GM18508 (cell line): ENCODE results near the gene LEFTY1.
A peak's percentile ranks its signal among the peaks of the same experiment; 100 is the strongest.
"Not testable (repeated sequence)": the region's sequence is repeated elsewhere in the genome, so short reads cannot be mapped to it uniquely, and the experiment has no call there.

Experiments
- ATAC-seq: cut with Tn5 transposase; IDR thresholded peaks from one replicate; pipeline ENCODE4 v1.9.1; 2021; ENCODE audit warnings: moderate number of reproducible peaks; ENCODE audit not compliant: insufficient read depth, unreplicated experiment

LEFTY1 gene

DNA sequence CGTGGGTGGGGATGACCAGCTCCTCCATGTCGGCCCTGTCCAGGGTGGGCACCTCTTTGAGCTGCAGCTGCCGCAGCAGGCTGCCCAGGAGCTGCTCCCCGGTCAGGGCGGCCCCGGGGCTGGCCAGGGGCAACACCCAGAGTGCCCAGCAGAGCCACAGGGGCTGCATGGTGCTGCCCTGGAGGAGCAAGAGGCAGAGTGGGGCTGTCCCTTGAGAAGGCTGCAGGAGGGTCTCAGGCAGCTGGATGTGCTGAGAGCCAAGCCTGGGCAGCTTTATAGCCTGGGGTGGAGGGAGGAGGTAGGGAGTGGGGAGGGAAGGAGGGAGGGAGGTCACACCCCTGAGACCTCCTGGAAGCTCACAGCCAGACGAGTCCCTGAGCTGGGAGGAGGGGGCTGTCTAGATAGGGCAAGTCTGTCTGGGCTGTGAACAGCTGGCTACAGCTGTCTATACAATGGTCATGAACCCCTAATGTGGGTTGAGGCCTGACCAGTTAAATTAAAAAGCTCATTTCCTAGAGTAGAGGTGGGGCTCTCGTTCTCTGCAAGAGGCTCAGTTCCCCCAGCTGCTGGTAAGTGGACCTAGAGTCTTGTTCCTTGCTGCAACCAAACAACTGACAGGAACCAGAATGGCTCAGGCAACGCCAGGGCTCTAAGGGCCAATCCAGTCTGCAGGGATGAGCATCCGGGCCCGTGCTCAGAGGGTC lies at the start of gene LEFTY1:
LEFTY1 (minus strand) TSS at position 249 of the 704 bp plus-strand sequence; CDS start at position 169, 80 bp downstream.
- no peak for ATAC-seq

- no peak for ATAC-seq
Measured at GRCh38 chr1:225937048-225937968, 48.4 kb upstream of the LEFTY1 start.

DNA sequence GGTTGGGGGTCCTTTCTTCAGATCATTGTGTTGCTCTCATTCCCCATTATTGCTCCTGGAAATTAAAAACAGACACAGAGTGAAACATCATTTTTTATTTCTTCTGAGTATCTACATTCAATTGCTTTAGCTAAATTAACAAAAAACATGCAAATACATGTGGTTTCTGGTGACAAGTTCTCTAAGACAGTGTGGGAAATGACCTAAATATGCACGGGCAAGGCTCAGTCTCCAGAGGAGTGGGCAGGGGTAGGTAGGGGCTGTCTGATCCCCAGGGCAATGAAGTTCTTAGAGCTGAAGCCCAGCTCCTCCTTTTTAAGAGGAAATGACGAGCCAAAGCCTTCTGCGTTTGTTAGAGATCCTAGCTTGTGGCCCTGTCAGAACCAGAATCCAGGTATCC lies 47.6 kb upstream of the LEFTY1 start:
- no peak for ATAC-seq

DNA sequence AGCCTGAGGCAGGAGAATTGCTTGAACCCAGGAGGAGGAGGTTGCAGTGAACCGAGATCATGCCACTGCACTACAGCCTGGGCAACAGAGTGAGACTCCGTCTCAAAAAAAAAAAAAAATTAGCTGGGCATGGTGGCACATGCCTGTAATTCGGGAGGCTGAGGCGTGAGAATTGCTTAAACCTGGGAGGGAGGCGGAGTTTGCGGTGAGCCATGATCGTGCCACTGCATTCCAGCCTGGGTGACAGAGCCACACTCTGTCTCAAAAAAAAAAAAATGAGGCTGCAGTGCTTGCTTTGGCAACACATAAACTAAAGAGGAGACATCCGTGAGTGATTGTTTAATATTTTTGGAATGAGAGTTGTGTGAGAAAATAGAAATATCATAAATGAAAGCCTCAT lies 47.1 kb upstream of the LEFTY1 start:
- ATAC-seq = not testable (repeated sequence)

GRCh38 chr1:225934711-225935110 lies 45.8 kb upstream of the LEFTY1 start:
- no peak for ATAC-seq

GRCh38 chr1:225933072-225933471 lies 44.1 kb upstream of the LEFTY1 start:
- no peak for ATAC-seq

GRCh38 chr1:225931270-225932136 lies 42.6 kb upstream of the LEFTY1 start:
- no peak for ATAC-seq

DNA sequence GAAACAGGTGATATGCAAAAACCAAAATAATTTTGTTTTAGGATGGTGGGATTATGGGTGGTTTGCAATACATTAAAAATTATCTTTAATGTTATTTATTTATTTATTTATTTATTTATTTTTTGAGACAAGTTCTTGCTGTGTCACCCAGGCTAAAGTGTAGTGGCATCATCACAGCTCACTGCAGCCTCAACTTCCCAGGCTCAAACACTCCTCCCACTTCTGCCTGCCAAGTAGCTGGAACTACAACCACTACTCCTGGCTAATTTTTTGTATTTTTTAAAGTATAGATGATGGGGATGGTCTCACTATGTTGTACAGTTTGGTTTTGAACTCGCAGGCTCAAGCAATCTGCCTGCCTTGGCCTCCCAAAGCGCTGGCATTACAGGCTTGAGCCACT lies 41.6 kb upstream of the LEFTY1 start:
- ATAC-seq = no peak

DNA sequence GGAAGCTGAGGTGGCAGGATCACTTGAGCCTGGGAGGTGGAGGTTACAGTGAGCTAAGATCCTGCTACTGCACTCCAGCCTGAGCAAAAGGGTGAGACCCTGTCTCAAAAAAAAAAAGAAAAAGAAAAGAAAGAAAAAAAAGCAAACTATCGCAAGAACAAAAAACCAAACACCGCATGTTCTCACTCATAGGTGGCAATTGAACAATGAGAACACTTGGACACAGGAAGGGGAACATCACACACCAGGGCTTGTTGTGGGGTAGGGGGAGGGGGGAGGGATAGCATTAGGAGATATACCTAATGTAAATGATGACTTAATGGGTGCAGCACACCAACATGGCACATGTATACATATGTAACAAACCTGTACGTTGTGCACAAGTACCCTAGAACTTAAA lies 40.5 kb upstream of the LEFTY1 start:
- not testable (repeated sequence) for ATAC-seq

- no peak for ATAC-seq
Measured at GRCh38 chr1:225928186-225929175, 39.5 kb upstream of the LEFTY1 start.

DNA sequence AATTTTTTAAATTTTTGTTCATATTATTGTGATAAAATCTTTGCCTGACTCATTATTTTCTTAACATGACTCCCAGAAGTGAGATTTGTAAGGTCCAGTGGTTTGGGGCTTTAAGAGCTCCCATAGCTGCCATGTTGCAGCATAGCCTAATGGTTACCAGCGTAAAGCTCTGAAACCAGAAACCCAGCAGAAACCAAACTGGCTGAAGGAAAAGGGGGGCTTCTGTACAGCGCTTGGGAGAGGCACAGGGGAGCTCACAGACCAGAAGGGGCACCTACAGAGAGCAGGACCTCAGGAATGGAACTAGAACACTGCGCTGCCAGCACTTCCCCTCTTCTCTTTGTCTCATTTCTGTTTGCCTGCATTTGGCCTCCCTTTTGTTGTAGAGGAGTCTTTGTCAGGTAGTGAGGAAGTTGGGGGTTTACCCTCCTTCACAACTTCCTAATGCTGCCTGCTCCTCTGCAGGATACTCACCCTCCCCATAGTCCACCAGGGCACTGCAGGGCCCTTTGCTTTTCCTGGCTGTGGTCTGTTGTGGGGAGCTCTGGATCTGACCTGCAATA lies 37.7 kb upstream of the LEFTY1 start:
- no peak for ATAC-seq

DNA sequence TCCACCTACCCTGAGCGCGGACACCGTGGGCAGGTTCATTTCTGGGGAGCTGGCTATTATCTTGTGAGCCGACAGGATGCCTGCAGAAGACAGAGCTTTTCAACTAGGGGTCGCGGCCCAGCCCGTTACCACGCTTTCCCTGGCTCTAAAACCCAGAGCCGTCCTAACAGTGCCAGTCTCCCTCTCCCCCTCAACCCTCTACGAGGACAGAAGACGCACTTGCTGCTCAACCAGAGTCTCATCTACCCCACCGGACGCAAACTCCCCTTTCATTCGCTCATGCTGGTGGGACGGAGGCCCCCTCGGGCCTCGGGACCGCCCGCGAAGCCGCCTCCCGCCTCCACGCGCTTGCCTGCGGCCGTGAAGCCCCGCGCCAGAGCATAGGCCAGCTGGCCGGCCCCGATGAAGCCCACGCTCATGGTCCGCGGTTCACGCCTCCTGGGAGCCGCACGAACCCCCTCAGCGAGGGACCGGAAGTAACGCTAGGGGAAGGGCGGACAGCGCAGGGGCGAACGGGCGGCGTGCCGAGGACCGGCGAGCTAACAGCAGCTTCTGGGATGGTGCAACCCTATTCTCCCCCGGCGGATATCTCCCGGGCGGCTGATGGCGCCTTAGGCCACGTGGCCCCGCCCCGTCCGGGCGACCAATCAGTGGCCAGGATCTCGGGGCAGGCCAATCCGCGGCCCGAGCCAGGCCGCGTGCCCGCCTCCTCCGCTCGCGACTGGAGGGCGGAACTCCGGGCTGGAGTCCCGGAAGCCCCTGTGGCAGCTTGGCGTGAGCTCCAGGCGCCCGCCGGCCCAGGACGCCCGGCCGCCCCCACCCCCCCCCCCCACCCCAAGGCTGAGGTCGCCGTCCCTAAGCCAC lies 35.0 kb upstream of the LEFTY1 start, which contains the start of gene PYCR2:
PYCR2 (minus strand) TSS at position 559 of the 864 bp plus-strand sequence; CDS start at position 419, 140 bp downstream.
- peak; percentile 87 for ATAC-seq

GRCh38 chr1:225923381-225923691 lies 34.4 kb upstream of the LEFTY1 start:
- no peak for ATAC-seq

DNA sequence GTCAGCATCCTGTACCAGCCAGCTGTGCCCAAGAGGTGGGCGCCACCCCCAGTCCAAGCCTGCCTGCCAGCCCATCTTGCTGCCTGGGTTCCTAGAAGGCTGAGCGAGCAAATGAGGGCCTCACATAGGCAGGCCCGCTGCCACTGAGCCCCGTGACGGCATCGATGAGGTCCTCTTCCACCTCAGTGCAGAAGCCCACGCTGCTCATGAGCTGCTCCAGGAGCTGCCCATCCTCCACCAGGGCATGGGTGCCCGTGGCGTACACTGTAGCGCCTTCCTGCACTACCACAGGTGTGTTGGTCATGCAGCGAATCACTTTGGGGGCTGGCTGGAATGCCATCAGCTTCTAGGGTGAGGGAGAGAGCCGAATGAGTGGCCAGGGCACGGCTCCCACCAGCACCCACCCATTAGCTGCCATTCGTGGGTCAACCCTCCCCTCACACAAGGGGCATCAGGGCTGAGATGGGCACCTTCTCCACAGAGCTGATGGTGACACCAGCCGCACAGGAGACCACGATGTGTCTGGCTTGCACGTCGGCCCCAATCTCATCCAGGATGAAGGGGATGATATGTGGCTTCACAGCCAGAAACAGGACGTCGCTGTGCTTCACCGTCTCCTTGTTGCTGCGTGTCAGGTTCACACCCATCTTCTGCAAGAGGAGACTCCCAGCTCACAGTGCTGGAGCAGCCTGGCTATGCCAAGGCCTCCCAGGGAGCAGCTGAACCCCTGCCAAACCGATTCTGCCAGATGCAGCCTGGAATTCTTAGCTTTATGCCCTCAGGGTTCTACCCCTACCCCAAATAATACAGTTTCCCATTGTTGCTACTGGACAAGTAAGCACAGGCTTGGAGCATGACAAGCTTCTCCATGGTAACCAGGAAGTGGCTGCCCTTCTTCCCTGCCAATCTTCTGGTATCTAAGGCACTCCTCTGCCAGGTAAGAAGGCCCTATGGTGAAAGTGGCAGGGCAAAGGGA lies 33.1 kb upstream of the LEFTY1 start:
- ATAC-seq = no peak

- no peak for ATAC-seq
Measured at GRCh38 chr1:225919906-225920305, 31.0 kb upstream of the LEFTY1 start.

- ATAC-seq = no peak
Measured at GRCh38 chr1:225918280-225918679, 29.3 kb upstream of the LEFTY1 start.

DNA sequence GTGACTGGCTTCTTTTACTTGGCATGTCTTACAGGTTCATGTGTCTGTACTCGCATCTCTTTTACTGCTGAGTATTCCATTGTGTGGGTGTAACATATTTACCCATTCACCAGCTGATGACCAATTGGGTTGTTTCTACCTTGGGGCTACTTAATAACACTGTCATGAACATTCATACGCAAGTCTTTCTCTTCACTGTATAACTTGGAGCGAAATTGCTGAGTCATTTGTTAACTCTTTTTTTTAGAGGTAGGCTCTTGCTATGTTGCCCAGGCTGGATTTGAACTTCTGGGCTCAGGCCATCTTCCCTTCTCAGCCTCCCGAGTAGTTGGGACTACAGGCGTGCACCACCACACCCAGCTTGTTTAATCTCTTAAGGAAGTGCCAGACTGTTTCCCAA lies 28.6 kb upstream of the LEFTY1 start:
- no peak for ATAC-seq
